Loucy (cell line): ENCODE measurements around the gene OTOP1.

Source experiments
- H2AFZ ChIP-seq: fragments of 200-600 bp; sonication (generic); 2 replicates; pipeline ENCODE4 v1.6.0; 2016; ENCODE audit warnings: antibody characterized with exemption, mild to moderate bottlenecking, low read length, moderate library complexity
- H3F3A ChIP-seq: fragments of 200-600 bp; 2 replicates; pipeline ENCODE4 v1.6.0; 2016; ENCODE audit warnings: antibody characterized with exemption, low read depth, mild to moderate bottlenecking
- H3K27me3 ChIP-seq: fragments of 200-600 bp; sonication (generic); 2 replicates; pipeline ENCODE4 v1.6.1; 2014; ENCODE audit warnings: low read length, mild to moderate bottlenecking; ENCODE audit not compliant: insufficient read depth, poor library complexity, severe bottlenecking
- H3K36me3 ChIP-seq: fragments of 200-600 bp; sonication (generic); 2 replicates; pipeline ENCODE4 v1.6.1; 2016; ENCODE audit warnings: low read length; ENCODE audit not compliant: insufficient read depth
- H3K4me1 ChIP-seq: fragments of 200-600 bp; sonication (generic); 2 replicates; pipeline ENCODE4 v1.5.1; 2014; ENCODE audit warnings: low read length, mild to moderate bottlenecking; ENCODE audit not compliant: insufficient read depth, poor library complexity, severe bottlenecking
- H3K4me2 ChIP-seq: fragments of 200-600 bp; sonication (generic); 2 replicates; pipeline ENCODE4 v1.6.0; 2014; ENCODE audit warnings: antibody characterized with exemption, low read length, low read depth, mild to moderate bottlenecking; ENCODE audit not compliant: poor library complexity, severe bottlenecking
- H3K4me3 ChIP-seq: fragments of 200-600 bp; sonication (generic); 2 replicates; pipeline ENCODE4 v1.5.1; 2014; ENCODE audit warnings: low read length, mild to moderate bottlenecking, mixed read lengths; ENCODE audit not compliant: poor library complexity, severe bottlenecking
- H3K79me2 ChIP-seq: fragments of 200-600 bp; sonication (generic); 2 replicates; pipeline ENCODE4 v1.6.1; 2014; ENCODE audit warnings: low read length; ENCODE audit not compliant: insufficient read depth
- H3K9ac ChIP-seq: fragments of 200-600 bp; sonication (generic); 2 replicates; pipeline ENCODE4 v1.6.0; 2014; ENCODE audit warnings: mild to moderate bottlenecking, low read depth, low read length, moderate library complexity; ENCODE audit not compliant: poor library complexity, severe bottlenecking
- H3K9me2 ChIP-seq: fragments of 200-600 bp; sonication (generic); replicated peaks from 2 replicates; pipeline ENCODE4 v1.6.1; 2016; ENCODE audit warnings: low read depth, low read length, mixed read lengths
- H3K9me3 ChIP-seq: fragments of 200-600 bp; sonication (generic); 2 replicates; pipeline ENCODE4 v1.6.1; 2014; ENCODE audit warnings: mild to moderate bottlenecking, antibody characterized with exemption, low read length, low read depth; ENCODE audit not compliant: insufficient read depth
- H4K20me1 ChIP-seq: fragments of 200-600 bp; sonication (generic); 2 replicates; pipeline ENCODE4 v1.6.0; 2014; ENCODE audit warnings: antibody characterized with exemption, low read length, mild to moderate bottlenecking; ENCODE audit not compliant: insufficient read depth, poor library complexity, severe bottlenecking
- CTCF ChIP-seq: fragments of 200-600 bp; sonication (generic); conservative IDR thresholded peaks from 2 replicates; pipeline ENCODE4 v1.5.1; 2014; ENCODE audit warnings: mild to moderate bottlenecking, antibody characterized with exemption, low read length
- EZH2phosphoT487 ChIP-seq: fragments of 200-600 bp; IDR thresholded peaks from 2 replicates; pipeline ENCODE4 v1.6.1; 2018; ENCODE audit warnings: antibody characterized with exemption, mild to moderate bottlenecking, moderate library complexity, borderline replicate concordance

Gene OTOP1

DNA sequence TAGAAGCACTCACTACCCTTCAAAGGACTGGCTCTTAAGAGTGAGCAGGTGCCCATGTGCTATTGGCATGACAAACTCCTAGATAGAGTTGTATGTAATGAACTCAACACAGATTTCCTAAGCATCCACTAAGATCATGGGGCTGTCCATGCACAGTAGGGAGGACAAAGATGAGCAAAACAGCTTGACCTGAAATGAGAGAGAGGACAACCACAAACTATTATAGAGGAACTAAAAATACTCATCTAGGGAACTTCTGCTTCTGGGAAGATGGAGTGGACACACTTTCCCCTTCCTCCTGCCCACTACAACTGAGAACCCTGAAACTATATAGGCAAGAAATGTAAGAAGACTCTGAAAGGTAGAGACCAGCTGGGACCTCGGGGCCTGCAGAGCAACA lies 42.0 kb upstream of the OTOP1 start:
- H3K79me2 ChIP-seq = no peaks in the 10 kb centered on the region
- peaks cover 52% of the 10 kb centered on the region; the same call in 1 of the 2 replicates for H3K36me3 ChIP-seq
- no peak overlapping the region for H3K9ac ChIP-seq
- H2AFZ ChIP-seq = no peak overlapping the region
- H3F3A ChIP-seq = no peaks in the 10 kb centered on the region
- no peak overlapping the region for H3K4me2 ChIP-seq
- no peaks in the 10 kb centered on the region for H3K9me3 ChIP-seq
- TF ChIP-seq CTCF = no peak
- no peak for TF ChIP-seq EZH2phosphoT487
- H3K9me2 ChIP-seq = no peaks in the 10 kb centered on the region
- H3K27me3 ChIP-seq = no peaks in the 10 kb centered on the region
- H4K20me1 ChIP-seq = no peaks in the 10 kb centered on the region
- no peaks in the 10 kb centered on the region for H3K4me1 ChIP-seq
- H3K4me3 ChIP-seq = no peak overlapping the region

DNA sequence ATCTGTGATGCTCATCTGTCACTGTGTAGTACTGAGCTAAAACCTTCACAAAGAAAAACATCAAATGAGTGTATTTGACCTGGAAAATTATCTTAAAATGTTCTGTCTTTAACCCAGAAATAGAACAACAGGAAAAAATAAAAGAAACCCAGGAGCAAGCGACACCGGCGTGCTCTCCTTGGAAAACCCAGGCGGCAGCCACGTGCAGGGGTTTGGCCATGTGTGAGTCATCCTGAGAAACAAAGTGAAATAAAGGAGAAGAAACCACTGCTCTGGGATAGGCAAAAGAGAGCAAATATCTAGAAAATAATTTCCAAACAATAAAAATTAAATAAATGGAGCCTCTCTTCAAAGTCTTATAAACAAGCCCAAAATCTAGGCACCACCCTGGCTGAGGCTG lies 41.3 kb upstream of the OTOP1 start:
- Histone ChIP-seq H3K9me2 (no peaks in the 10 kb centered on the region), H3K9ac (no peak overlapping the region), H3K4me2 (no peak overlapping the region), H3K27me3 (no peaks in the 10 kb centered on the region), H3K36me3 (peaks cover 44% of the 10 kb centered on the region; the same call in 1 of the 2 replicates), H3K4me3 (no peak overlapping the region), H3K4me1 (no peaks in the 10 kb centered on the region), H3K9me3 (no peaks in the 10 kb centered on the region), H4K20me1 (no peaks in the 10 kb centered on the region), H2AFZ (no peak overlapping the region), H3K79me2 (no peaks in the 10 kb centered on the region), H3F3A (no peaks in the 10 kb centered on the region)
- TF ChIP-seq CTCF (no peak), EZH2phosphoT487 (no peak)

GRCh38 chr4:4260185-4260751 lies 33.5 kb upstream of the OTOP1 start:
- Histone ChIP-seq H3K27me3 (no peaks in the 10 kb centered on the region), H3K9me3 (no peaks in the 10 kb centered on the region), H2AFZ (peak overlapping the region; percentile 77), H3K9ac (peak overlapping the region; percentile 40), H3F3A (no peaks in the 10 kb centered on the region), H3K4me3 (no peak overlapping the region), H3K9me2 (no peaks in the 10 kb centered on the region), H3K4me1 (no peaks in the 10 kb centered on the region), H3K4me2 (no peak overlapping the region), H4K20me1 (no peaks in the 10 kb centered on the region), H3K36me3 (no peaks in the 10 kb centered on the region), H3K79me2 (no peaks in the 10 kb centered on the region)
- peak; percentile 92 for TF ChIP-seq CTCF
- TF ChIP-seq EZH2phosphoT487 = no peak
